NCI-H2196 treated with DMSO at 0.1 percent for 48 hours (cell line): Measurements from ENCODE around the gene DUSP15.
A peak's percentile ranks its signal among the peaks of the same experiment; 100 is the strongest.

Experiments
- DNase-seq: peaks from one replicate; lab custom pipeline; 2025; ENCODE audit not compliant: unreplicated experiment; lab: John Stamatoyannopoulos, UW

Gene DUSP15

DNA sequence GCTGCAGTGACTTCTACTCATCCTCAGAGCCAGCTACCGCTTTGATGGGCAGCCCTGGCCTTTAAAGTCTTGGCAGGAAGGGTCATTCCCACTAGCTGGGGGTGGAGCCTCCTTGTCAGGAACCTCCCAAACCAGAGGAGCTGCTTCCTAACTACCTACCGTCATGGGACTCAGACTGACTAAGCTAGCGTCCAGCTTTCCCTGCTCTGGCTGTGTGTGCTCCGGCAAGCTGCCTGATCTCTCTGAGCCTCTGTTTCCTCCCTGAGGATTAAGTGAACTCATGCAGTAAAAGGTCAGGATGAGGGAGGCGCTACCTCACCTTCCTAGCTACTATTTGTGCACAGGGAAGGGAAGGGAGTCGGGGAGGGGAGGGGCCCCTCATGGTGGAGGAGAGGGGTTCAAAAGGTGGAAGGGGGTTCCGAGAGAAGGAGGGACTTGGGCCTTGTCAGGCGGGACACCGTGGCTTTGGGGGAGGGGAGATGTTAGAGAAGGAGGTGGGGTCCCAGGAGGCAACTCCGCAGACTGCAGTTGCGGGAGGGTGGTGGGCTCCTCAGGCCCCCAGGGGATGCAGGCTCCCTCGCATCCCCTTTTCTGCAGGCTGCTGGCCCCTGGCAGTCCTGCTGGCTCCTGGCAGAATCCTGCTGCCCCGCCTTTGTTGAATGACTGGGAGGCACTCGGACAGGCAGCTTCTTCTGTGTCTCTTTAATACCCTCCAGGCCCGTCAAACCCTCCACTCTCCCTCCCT is 9.8 kb downstream of the DUSP15 start:
- no peak for DNase-seq

- no peak for DNase-seq
Observed at GRCh38 chr20:31859998-31860380, 10.3 kb downstream of the DUSP15 start.

- no peak for DNase-seq
Observed at GRCh38 chr20:31859266-31859997, 10.9 kb downstream of the DUSP15 start.

- DNase-seq, result no peak
Observed at GRCh38 chr20:31858760-31859083, 11.6 kb downstream of the DUSP15 start.

- DNase-seq, result no peak
Observed at GRCh38 chr20:31857861-31858759, 12.2 kb downstream of the DUSP15 start.

GRCh38 chr20:31856516-31856915 is 13.8 kb downstream of the DUSP15 start:
- DNase-seq, result no peak

DNA sequence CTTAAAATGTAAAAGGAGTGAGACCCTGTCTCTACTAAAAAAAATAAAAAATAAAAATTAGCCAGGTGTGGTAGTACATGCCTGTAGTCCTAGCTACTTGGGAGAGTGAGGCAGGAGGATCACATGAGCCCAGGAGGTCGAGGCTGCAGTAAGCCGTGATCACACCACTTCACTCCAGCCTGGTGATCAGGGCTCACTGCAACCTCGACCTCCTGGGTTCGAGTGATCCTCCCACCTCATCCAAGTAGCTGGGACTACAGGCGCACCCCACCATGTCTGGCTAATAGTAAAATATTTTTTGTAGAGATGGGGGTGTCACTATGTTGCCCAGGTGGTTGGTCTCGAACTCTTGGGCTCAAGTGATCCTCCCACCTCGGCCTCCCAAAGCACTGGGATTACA is 16.8 kb downstream of the DUSP15 start:
- no peak for DNase-seq

DNA sequence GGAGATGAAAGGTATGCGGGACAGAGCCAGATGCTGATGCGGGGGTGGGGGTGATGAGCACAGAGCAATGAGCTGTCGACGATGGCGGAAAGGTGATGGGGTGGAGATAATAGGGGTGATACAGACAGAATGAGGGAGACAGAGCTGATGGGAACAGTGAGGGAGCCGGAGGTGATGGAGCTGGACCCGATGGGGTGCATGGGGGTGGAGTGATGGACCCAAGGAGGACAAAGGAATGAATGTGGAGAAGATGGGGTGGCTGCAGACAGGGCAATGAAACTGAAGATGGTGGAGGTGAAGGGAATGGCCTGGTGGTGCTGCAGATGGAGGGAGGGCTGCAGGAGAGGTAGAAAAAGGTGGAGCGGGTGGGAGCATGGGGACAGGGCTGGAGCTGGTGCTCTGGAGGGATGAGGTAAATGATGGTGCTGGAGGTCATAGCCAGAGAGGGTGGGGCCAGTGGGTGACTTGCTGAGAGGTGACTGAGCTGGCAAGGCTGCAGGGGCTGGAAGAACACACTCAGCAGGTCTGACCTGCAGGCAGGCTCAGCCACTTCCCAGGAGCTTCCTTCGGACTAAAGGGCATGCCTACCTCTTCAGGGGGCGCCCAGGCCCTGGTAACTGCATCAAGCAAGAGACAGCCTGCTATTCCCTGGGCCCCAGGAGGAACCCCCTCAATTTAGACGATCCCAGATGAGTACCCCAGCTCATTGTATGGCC is 18.9 kb downstream of the DUSP15 start:
- no peak for DNase-seq

- peak; percentile 55 for DNase-seq
Observed at GRCh38 chr20:31849306-31849930, 20.9 kb downstream of the DUSP15 start.

DNA sequence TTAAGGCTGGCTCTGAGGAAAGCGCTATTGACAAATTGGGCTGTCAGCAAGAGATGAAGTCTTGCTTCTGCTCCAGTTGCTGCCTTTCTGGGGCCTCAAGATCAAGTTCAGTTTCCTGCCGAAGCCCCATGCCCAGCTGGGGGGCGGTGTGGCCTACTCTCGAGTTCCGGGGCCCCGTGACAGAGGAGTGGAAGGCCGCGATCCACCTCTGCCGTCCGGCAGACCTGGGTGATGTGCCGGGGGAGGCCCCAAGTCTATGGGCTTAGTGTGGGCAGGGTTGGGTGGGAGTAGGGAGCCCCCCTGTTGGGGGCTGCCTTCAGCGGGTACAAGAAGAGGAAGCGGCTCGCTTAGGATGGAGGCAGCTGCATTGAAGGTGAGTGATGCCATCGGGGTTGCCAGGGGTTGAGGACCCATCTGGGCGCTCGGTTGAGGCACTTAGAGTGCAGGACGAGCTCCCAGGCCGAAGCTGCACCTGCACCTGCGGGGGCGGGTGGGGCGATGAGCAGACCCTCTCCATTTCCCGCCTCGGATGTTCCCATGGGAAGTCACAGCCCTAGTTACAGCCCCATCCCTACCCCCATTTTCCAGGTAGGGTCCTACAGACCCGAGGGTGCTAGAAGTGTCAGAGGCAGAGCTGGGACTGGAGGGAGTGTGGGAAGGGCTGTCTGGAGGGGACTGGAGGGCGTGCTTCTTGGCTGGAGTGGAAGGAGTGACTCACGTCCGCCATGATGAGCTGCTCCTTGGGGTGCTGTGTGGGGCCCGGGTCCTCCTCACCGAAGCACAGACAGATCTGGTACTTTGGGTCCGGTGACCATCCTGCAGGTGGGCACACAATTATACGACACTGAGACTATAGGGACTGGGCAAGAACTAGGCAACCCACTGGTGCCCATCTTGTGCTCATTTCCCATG is 22.0 kb downstream of the DUSP15 start:
- no peak for DNase-seq

GRCh38 chr20:31846793-31847138 is 23.6 kb downstream of the DUSP15 start:
- no peak for DNase-seq

DNA sequence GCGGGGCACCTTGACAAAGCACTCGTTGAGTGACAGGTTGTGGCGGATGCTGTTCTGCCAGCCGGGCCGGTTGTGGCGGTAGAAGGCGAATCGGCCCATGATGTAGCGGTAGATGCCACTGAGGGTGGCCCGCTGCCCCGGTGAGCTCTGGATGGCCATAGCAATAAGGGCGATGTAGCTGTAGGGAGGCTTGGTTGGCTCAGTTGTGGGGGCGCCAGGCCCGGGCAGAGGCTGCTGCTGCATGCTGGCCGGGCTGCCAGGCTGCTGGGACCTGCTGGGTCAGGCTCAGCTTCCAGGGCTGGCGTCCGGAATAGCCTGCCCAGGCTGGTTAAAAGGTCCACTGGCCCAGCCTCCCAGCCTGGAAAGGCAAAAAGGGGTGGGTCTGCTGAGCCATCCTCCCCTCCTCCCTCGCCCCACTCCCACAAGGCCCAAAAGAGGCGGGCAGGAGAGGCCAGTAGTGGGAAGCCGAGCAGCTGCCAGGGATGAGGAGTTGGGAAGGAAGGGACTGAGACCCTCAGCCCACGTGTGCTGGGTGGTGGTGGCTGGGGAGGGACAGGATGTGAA is 24.9 kb downstream of the DUSP15 start, which contains the start of gene FOXS1:
Gene FOXS1, minus strand, starts transcription at position 305 of the 564 bp plus-strand sequence. Its CDS starts 62 bp downstream, at position 243.
- no peak for DNase-seq

DNA sequence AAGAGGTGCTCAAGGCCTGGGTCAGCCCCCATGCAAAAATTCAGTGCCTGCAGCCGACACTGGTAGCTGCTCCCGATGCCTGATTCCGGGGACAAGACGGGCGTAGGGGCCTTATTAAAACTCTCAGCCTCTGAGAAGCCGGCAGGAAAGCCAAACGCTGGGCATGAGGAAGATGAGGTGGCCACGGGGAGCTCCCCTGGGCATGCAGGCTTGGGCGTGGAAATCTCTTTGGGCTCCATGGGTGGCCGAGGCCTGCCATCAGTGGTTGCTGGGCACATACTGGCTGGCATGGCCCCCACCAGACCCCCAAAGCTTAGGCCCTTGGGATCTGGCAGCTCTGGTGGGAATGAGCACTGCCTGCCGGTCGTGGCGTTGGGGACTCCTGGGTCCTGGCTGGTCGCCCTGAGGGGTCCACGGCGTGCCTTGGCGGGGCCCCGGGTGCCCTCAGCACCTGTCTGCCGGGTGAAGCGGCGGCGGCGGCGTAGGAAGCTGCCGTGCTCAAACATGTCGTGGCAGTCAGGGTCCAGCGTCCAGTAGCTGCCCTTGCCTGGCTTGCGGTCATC is 25.5 kb downstream of the DUSP15 start:
- DNase-seq, result no peak

- no peak for DNase-seq
Observed at GRCh38 chr20:31843881-31844280, 26.4 kb downstream of the DUSP15 start.

DNA sequence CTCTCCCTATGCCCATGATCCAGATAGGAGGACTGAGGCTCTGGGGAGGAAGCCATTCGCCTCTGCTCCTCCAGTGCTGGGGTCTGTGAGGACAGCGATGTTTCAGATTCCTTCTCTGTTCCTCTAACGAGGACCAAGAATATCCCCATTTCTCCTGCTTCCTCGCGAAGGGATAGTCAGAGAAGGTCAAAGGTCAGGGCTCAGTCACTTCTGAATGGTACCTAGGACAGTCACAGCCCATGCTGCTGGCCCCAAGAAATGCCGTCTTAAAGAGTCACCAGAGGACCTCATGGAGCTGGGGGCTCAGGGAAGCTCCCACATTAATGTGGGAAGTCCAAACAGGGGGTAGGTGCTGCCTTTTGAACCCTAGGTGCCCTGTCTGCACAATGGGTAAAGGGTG is 27.0 kb downstream of the DUSP15 start:
- DNase-seq, result no peak

GRCh38 chr20:31842471-31843157 is 27.7 kb downstream of the DUSP15 start:
- no peak for DNase-seq

- no peak for DNase-seq
Observed at GRCh38 chr20:31841928-31842327, 28.4 kb downstream of the DUSP15 start.
